ENCODE measurements around the gene OPTN.
"Not testable (repeated sequence)": the region's sequence is repeated elsewhere in the genome, so short reads cannot be mapped to it uniquely, and the experiment has no call there.

OPTN gene

GRCh38 chr10:13120786-13121499 is 21.0 kb downstream of the OPTN start:
- DNase-seq (ENCODE audit: low read depth, low spot score) = no peak

GRCh38 chr10:13121500-13121854 is 21.5 kb downstream of the OPTN start:
- DNase-seq (ENCODE audit: low read depth, low spot score) = no peak

- no peak for DNase-seq (ENCODE audit: low read depth, low spot score)
Measured at GRCh38 chr10:13136651-13137050, 36.7 kb downstream of the OPTN start.

GRCh38 chr10:13139150-13139549 is 39.2 kb downstream of the OPTN start:
- no peak for DNase-seq (ENCODE audit: low read depth, low spot score)

GRCh38 chr10:13139676-13140075 is 39.7 kb downstream of the OPTN start:
- DNase-seq (ENCODE audit: low read depth, low spot score) = no peak

GRCh38 chr10:13140627-13141190 is 40.7 kb downstream of the OPTN start:
- no peak for DNase-seq (ENCODE audit: low read depth, low spot score)

GRCh38 chr10:13143766-13144165 is 43.8 kb downstream of the OPTN start:
- no peak for DNase-seq (ENCODE audit: low read depth, low spot score)

GRCh38 chr10:13144814-13145213 is 44.9 kb downstream of the OPTN start:
- no peak for DNase-seq (ENCODE audit: low read depth, low spot score)

GRCh38 chr10:13146379-13146778 is 46.4 kb downstream of the OPTN start:
- no peak for DNase-seq (ENCODE audit: low read depth, low spot score)

GRCh38 chr10:13147161-13147560 is 47.2 kb downstream of the OPTN start:
- no peak for DNase-seq (ENCODE audit: low read depth, low spot score)

- DNase-seq (ENCODE audit: low read depth, low spot score) = no peak
Measured at GRCh38 chr10:13152296-13152695, 52.3 kb downstream of the OPTN start.

- DNase-seq (ENCODE audit: low read depth, low spot score) = not testable (repeated sequence)
Measured at GRCh38 chr10:13155860-13156259, 55.9 kb downstream of the OPTN start.

GRCh38 chr10:13158401-13158800 is 58.4 kb downstream of the OPTN start:
- no peak for DNase-seq (ENCODE audit: low read depth, low spot score)

GRCh38 chr10:13160934-13161856 is 61.2 kb downstream of the OPTN start, which contains the start of gene MCM10:
MCM10 (plus strand) TSS chr10:13161558; CDS start chr10:13164203, 2,645 bp downstream.
- peak; percentile 97 for DNase-seq (ENCODE audit: low read depth, low spot score)

- DNase-seq (ENCODE audit: low read depth, low spot score) = no peak
Measured at GRCh38 chr10:13161857-13162271, 61.9 kb downstream of the OPTN start.

- no peak for DNase-seq (ENCODE audit: low read depth, low spot score)
Measured at GRCh38 chr10:13163859-13164258, 63.9 kb downstream of the OPTN start.

GRCh38 chr10:13165177-13165576 is 65.2 kb downstream of the OPTN start:
- no peak for DNase-seq (ENCODE audit: low read depth, low spot score)

- no peak for DNase-seq (ENCODE audit: low read depth, low spot score)
Measured at GRCh38 chr10:13167568-13167967, 67.6 kb downstream of the OPTN start.

- no peak for DNase-seq (ENCODE audit: low read depth, low spot score)
Measured at GRCh38 chr10:13168781-13169180, 68.8 kb downstream of the OPTN start.

- DNase-seq (ENCODE audit: low read depth, low spot score) = no peak
Measured at GRCh38 chr10:13173616-13174015, 73.7 kb downstream of the OPTN start.

GRCh38 chr10:13180788-13181187 is 80.8 kb downstream of the OPTN start:
- no peak for DNase-seq (ENCODE audit: low read depth, low spot score)

- DNase-seq (ENCODE audit: low read depth, low spot score) = no peak
Measured at GRCh38 chr10:13182424-13182823, 82.5 kb downstream of the OPTN start.
